A549 treated with Hydrocortisone at 1 μM for 4 hours (cell line): ENCODE measurements around the gene FATE1. TPM values are rescaled to one million over a fixed set of nuclear protein-coding genes. Genes with fewer than 3 reads are reported as not detected.

Source experiments
- total RNA-seq: library from RNA; stranded (reverse); fragments of 200-300 nt; extraction: Qiagen RNA extraction; gene quantifications from 5 replicates; pipeline ENCODE4 v1.2.3, GENCODE V29; 2022

Gene FATE1, protein sequence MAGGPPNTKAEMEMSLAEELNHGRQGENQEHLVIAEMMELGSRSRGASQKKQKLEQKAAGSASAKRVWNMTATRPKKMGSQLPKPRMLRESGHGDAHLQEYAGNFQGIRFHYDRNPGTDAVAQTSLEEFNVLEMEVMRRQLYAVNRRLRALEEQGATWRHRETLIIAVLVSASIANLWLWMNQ
- not detected in 5 replicates for total RNA-seq

GRCh38 chrX:151715752-151716151 is at the start of gene FATE1:
Gene FATE1 (plus strand): TSS chrX:151716035. CDS start chrX:151716120, 85 bp downstream.

DNA sequence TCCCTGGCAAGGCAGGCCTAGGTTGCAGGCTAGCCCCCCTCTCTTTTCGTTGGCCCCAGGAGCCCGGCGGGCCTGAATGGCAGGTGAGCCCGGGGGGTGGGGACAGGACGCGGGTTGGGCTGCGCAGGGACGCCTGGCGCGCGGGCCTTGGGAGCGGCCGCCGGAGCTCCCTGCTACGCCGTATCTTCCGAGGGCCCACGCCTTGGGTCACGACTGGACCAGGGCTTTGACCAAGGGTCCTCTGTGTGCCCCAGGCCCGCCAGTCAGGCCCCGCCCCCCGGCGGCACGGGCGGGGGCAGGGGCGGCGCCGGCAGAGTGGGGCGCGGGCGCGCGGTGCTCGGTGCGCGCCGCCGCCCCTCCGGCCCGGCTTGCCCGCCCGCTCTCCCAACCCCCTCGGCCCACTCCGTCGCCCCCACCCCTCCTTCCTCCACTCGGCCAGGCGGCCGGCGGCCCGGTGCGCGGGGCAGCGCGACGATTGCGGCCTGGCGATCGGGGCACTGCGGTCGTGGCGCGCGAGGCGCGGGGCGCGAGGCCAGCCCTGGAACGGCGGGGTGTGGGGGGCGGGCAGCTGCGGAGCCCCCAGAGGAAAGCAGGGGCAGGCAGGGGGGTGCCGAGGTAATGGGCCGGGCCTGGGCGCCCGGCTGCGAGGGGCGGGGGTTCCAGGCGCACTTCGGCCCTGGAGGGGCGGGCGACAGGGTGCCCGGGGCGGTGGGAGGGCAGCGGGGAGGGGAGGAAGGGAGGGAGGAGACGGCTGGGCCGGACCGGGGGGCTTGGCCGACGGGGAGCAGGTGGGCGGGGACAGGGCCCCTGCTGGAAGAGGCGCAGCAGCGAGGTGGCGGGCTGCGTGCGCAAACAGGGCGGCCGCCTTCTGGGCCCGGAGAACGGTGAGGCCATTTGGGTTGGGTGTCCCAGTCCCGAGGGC is 20.9 kb upstream of the FATE1 start, which contains the start of gene PRRG3:
PRRG3 (plus strand) TSS at position 798 of the 922 bp plus-strand sequence. CDS start 3,357 bp downstream, outside the sequence.

DNA sequence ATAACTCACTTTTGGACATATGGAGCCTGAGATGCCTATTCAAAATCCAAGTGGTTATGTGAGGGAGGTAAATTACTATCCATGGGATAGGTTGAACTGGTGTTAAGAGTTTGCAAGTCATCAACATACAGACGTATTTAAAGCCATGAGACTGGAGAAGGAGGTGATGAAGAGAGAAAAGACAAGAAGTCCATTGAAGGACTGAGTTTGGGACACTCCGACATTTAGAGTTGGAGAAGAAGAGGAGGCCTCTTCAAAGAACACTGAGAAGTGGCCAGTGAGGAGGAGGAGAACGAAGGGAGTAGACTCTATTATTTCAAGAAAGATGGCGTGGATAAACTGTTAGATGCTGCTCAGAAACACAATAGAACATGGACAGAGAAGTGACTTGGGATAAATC is 18.6 kb downstream of the FATE1 start, which contains the start of gene CNGA2:
CNGA2 (plus strand) TSS at position 301 of the 400 bp plus-strand sequence. CDS start 3,738 bp downstream, outside the sequence.

Other genes starting within 250 kb of the FATE1 start
- not detected in 5 replicates for gene PASD1, start 152.4 kb upstream of the FATE1 start, total RNA-seq
- gene PRRG3, start 20.6 kb upstream of the FATE1 start, total RNA-seq, result not detected in 5 replicates
- not detected in 5 replicates for gene CNGA2, start 18.7 kb downstream of the FATE1 start, total RNA-seq
- not detected in 5 replicates for gene MAGEA4, start 196.9 kb downstream of the FATE1 start, total RNA-seq